IMR-90 (cell line): Measurements from ENCODE around the gene SLC1A1. TPM values are rescaled to one million over a fixed set of nuclear protein-coding genes. Genes with fewer than 3 reads are reported as not detected.
"Not testable (repeated sequence)": the region's sequence is repeated elsewhere in the genome, so short reads cannot be mapped to it uniquely, and the experiment has no call there.

Experiments
- ATAC-seq: fragments of 200-7000 bp; cut with Tn5 transposase; 2 replicates; pipeline ENCODE4 v1.9.1; 2020; ENCODE audit warnings: low read depth, mild to moderate bottlenecking, moderate library complexity
- BruUV-seq: library from RNA; stranded (reverse); fragments of 400-500 nt; replicated peaks from 2 replicates; lab custom pipeline; 2021; lab: Mats Ljungman, UMichigan
- CTCF ChIA-PET: fragments of 300-600 bp; formaldehyde crosslinking; extraction: SDS; loops from one replicate; lab custom pipeline; 2021; ENCODE audit warnings: antibody characterized with exemption; lab: Yijun Ruan, JAX
- POLR2A ChIA-PET: fragments of 300-600 bp; sonication (Branson Sonifier 250); formaldehyde crosslinking; loops from one replicate; lab custom pipeline; 2022; ENCODE audit warnings: antibody characterized with exemption; ENCODE audit not compliant: unreplicated experiment; lab: Charles Lee
- DNase-seq: peaks from one replicate; pipeline ENCODE4 v3.0.0; 2013
- H2AFZ ChIP-seq: replicated peaks from 2 replicates; pipeline ENCODE3; 2013; ENCODE audit warnings: low read length, mild to moderate bottlenecking; ENCODE audit not compliant: poor library complexity
- H2AK5ac ChIP-seq: 2 replicates; pipeline ENCODE4 v1.6.1; 2013; ENCODE audit warnings: low read depth, low read length, inconsistent platforms
- H2AK9ac ChIP-seq: replicated peaks from 2 replicates; pipeline ENCODE3; 2013; ENCODE audit warnings: mild to moderate bottlenecking, low read depth, low read length, moderate library complexity; ENCODE audit not compliant: poor library complexity
- H2BK120ac ChIP-seq: 2 replicates; pipeline ENCODE4 v1.6.1; 2013; ENCODE audit warnings: low read depth, low read length, inconsistent platforms
- H2BK15ac ChIP-seq: 3 replicates; pipeline ENCODE4 v1.6.1; 2013; ENCODE audit warnings: low read depth, low read length, inconsistent platforms
- H2BK20ac ChIP-seq: 2 replicates; pipeline ENCODE4 v1.6.1; 2013; ENCODE audit warnings: low read depth, mild to moderate bottlenecking, inconsistent platforms, low read length, moderate library complexity
- H2BK5ac ChIP-seq: 2 replicates; pipeline ENCODE4 v1.6.1; 2013; ENCODE audit warnings: mild to moderate bottlenecking, low read depth, low read length, inconsistent platforms; ENCODE audit not compliant: poor library complexity, severe bottlenecking
- H3K14ac ChIP-seq: replicated peaks from 2 replicates; pipeline ENCODE4 v1.6.1; 2013; ENCODE audit warnings: low read depth, low read length, inconsistent platforms
- H3K18ac ChIP-seq: 2 replicates; pipeline ENCODE4 v1.6.1; 2013; ENCODE audit warnings: low read depth, low read length, control low read depth
- H3K23ac ChIP-seq: 2 replicates; pipeline ENCODE4 v1.6.1; 2013; ENCODE audit warnings: low read depth, low read length, inconsistent platforms
- H3K27ac ChIP-seq: 2 replicates; pipeline ENCODE4 v1.5.1; 2013; ENCODE audit warnings: mild to moderate bottlenecking, control low read depth, low read length; ENCODE audit not compliant: insufficient read depth
- H3K27me3 ChIP-seq: 2 replicates; pipeline ENCODE4 v1.6.1; 2013; ENCODE audit warnings: low read length; ENCODE audit not compliant: control insufficient read depth, insufficient read depth
- H3K36me3 ChIP-seq: 2 replicates; pipeline ENCODE4 v1.6.1; 2013; ENCODE audit warnings: low read length, mixed read lengths; ENCODE audit not compliant: control insufficient read depth, insufficient read depth
- H3K4ac ChIP-seq: 2 replicates; pipeline ENCODE4 v1.6.1; 2013; ENCODE audit warnings: low read depth, low read length, inconsistent platforms
- H3K4me1 ChIP-seq: 2 replicates; pipeline ENCODE4 v1.6.1; 2013; ENCODE audit warnings: low read length, mixed read lengths; ENCODE audit not compliant: control insufficient read depth, insufficient read depth
- H3K4me2 ChIP-seq: 2 replicates; pipeline ENCODE4 v1.6.1; 2013; ENCODE audit warnings: low read depth, mild to moderate bottlenecking, control low read depth, low read length, moderate library complexity
- H3K4me3 ChIP-seq: 2 replicates; pipeline ENCODE4 v1.5.1; 2013; ENCODE audit warnings: low read depth, mild to moderate bottlenecking, control low read depth, low read length, moderate library complexity; ENCODE audit not compliant: insufficient read depth
- H3K56ac ChIP-seq: 2 replicates; pipeline ENCODE4 v1.6.1; 2013; ENCODE audit warnings: low read length, inconsistent platforms; ENCODE audit not compliant: insufficient read depth; ENCODE audit errors: extremely low read depth
- H3K79me1 ChIP-seq, 2 experiments: 2 replicates each; pipeline ENCODE4 v1.6.1; 2013; ENCODE audit warnings: low read length in 2 of 2, inconsistent platforms in 1 of 2, low read depth in 1 of 2
- H3K9ac ChIP-seq: 2 replicates; pipeline ENCODE4 v1.6.1; 2013; ENCODE audit warnings: low read depth, low read length, control low read depth
- H3K9me1 ChIP-seq: 2 replicates; pipeline ENCODE4 v1.6.1; 2013; ENCODE audit warnings: low read length, inconsistent platforms; ENCODE audit not compliant: insufficient read depth
- H3K9me3 ChIP-seq: 2 replicates; pipeline ENCODE4 v1.6.1; 2013; ENCODE audit warnings: low read length; ENCODE audit not compliant: control insufficient read depth, insufficient read depth
- H4K20me1 ChIP-seq: 2 replicates; pipeline ENCODE4 v1.6.1; 2013; ENCODE audit warnings: low read length, inconsistent platforms; ENCODE audit not compliant: insufficient read depth
- H4K5ac ChIP-seq: 2 replicates; pipeline ENCODE4 v1.6.1; 2013; ENCODE audit warnings: mild to moderate bottlenecking, low read depth, low read length, control low read depth
- H4K8ac ChIP-seq, 2 experiments: 2 replicates each; pipeline ENCODE4 v1.6.1; 2013; ENCODE audit warnings: low read depth in 2 of 2, low read length in 2 of 2, control low read depth in 1 of 2, inconsistent platforms in 1 of 2
- H4K91ac ChIP-seq: 2 replicates; pipeline ENCODE4 v1.6.1; 2013; ENCODE audit warnings: low read depth, low read length, inconsistent platforms; ENCODE audit not compliant: insufficient read depth
- FOS ChIP-seq: fragments of 150-350 bp; IDR thresholded peaks from 2 replicates; pipeline ENCODE4 v1.6.1; 2016; ENCODE audit warnings: low read depth, low read length
- MAFK ChIP-seq: IDR thresholded peaks from 2 replicates; pipeline ENCODE4 v1.6.1; 2012; ENCODE audit warnings: low read depth, low read length, improper control_type of control experiment
- WGBS, 2 experiments: methylation state at CpG; one replicate each; pipeline versions ENCODE4 v1.1.5 to v1.1.7; 2013; ENCODE audit warnings: missing lambda C conversion rate in 2 of 2; ENCODE audit not compliant: insufficient read length in 1 of 2; ENCODE audit errors: extremely low coverage in 2 of 2; 5-methylcytosine and 5-hydroxymethylcytosine counted together
- dilution Hi-C: fragments of 300-500 bp; cut with HindIII; formaldehyde crosslinking; loops from one replicate; pipeline ENCODE4 v1.14.3; 2018; ENCODE audit warnings: low sequenced_read_pairs; ENCODE audit not compliant: unreplicated experiment
- in situ Hi-C: fragments of 300-500 bp; cut with MboI; formaldehyde crosslinking; loops from 3 replicates; pipeline ENCODE4 v1.14.3; 2019; ENCODE audit warnings: low sequenced_read_pairs, inconsistent platforms, mixed read lengths
- intact Hi-C: fragments of 100-400 bp; cut with micrococcal nuclease; formaldehyde crosslinking; loops from 2 replicates; pipeline ENCODE4 v1.10.0; 2022
- polyA plus RNA-seq, 3 experiments: library from polyadenylated mRNA; depleted of rRNA; stranded (reverse); fragments of >200 nt; gene quantifications; 2 replicates each; pipeline ENCODE4 v1.2.3, GENCODE V29; 2012; ENCODE audit warnings: low replicate concordance in 1 of 3
- total RNA-seq: library from RNA; depleted of rRNA; stranded (reverse); fragments of >200 nt; gene quantifications from 2 replicates; pipeline ENCODE4 v1.2.3, GENCODE V29; 2012

Gene SLC1A1
- total and polyA plus RNA-seq, 2 of the 4 experiments (the other 2 are of a cell fraction): 2.2 to 4.1 TPM

DNA sequence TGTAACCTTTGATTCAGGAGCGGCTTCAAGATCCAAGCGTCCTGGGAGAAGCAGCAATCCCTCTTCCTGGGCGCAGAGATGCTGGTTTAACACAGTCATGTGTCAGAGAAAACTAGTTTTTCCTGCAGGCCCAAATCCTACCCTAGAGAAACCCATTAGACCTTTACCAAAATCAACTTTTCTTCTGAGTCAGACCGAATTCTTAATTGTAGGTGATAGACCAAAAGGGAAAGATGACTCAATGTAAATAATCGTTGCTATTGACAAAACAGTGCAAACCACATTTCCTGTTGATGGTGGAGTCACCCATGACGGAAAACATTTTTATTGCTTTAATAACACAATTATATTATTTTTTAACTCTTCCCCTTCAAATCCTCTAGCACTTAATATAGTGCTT lies 40.1 kb downstream of the SLC1A1 start:
- Histone ChIP-seq H4K91ac (no peak overlapping the region), H4K8ac (no peak overlapping the region), H3K36me3 (no peaks in the 10 kb centered on the region), H3K79me1 (no peaks in the 10 kb centered on the region), H3K4me3 (no peak overlapping the region), H3K23ac (no peak overlapping the region), H3K4me1 (no peaks in the 10 kb centered on the region), H3K4ac (no peak overlapping the region), H2BK20ac (no peak overlapping the region), H4K5ac (no peak overlapping the region), H3K18ac (no peak overlapping the region), H2BK15ac (no peak overlapping the region), H2BK120ac (no peak overlapping the region), H3K56ac (no peak overlapping the region), H4K20me1 (no peaks in the 10 kb centered on the region), H3K14ac (no peak overlapping the region), H3K4me2 (no peak overlapping the region), H3K27ac (no peak overlapping the region), H3K9ac (no peak overlapping the region), H3K9me3 (0 out of 2 replicates have a peak, but pooled peaks cover 4% of the 10 kb centered on the region), H2BK5ac (no peak overlapping the region), H2AK9ac (no peak overlapping the region), H2AFZ (no peak overlapping the region), H2AK5ac (no peak overlapping the region), H3K9me1 (no peaks in the 10 kb centered on the region), H3K27me3 (no peaks in the 10 kb centered on the region)
- DNase-seq (no peak), ATAC-seq (no peak)
- BruUV-seq: no TSS peak
- CTCF ChIA-PET: no interaction called here
- in situ Hi-C loops: no loop called here
- POLR2A ChIA-PET: no interaction called here
- intact Hi-C loops: no loop called here
- no CpG with 5 or more reads among the region's 6 CpGs for WGBS, 2 experiments
- 0 out of 2 replicates have a peak, but pooled peaks have one; percentile 16 for TF ChIP-seq FOS
- TF ChIP-seq MAFK: no peak
- dilution Hi-C loops: no loop called here

DNA sequence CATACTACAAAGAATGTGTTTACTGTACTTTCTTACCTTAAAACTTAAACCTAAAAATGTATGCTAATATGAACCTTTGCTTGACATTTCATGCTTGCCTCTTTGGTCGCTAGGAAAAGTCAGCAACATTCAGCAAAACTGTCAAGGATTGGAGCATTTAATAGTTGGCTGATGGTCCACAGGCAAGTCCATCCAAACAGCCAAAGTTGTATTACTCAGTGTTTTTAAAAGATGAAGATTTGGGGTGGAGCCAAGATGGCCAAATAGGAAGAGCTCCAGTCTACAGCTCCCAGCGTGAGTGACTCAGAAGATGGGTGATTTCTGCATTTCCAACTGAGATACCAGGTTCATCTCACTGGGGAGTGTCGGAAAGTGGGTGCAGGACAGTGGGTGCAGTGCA lies 40.6 kb downstream of the SLC1A1 start:
- DNase-seq, H3K9me3 ChIP-seq, H3K56ac ChIP-seq, H3K4me3 ChIP-seq, H2BK20ac ChIP-seq, H4K20me1 ChIP-seq, H3K4me1 ChIP-seq, H2AK5ac ChIP-seq, CTCF ChIA-PET, H3K4ac ChIP-seq, H4K8ac ChIP-seq, H3K23ac ChIP-seq, H2BK5ac ChIP-seq, in situ Hi-C loops, H3K79me1 ChIP-seq, H4K5ac ChIP-seq, H3K27ac ChIP-seq, H3K9me1 ChIP-seq, H2BK15ac ChIP-seq, H2BK120ac ChIP-seq, H2AK9ac ChIP-seq, H3K4me2 ChIP-seq, H2AFZ ChIP-seq, BruUV-seq, H3K36me3 ChIP-seq, intact Hi-C loops, dilution Hi-C loops, H3K9ac ChIP-seq, H3K14ac ChIP-seq, POLR2A ChIA-PET, H4K91ac ChIP-seq, H3K18ac ChIP-seq, H3K27me3 ChIP-seq: not testable (repeated sequence)
- 40% methylated on average over 1 of the region's 3 CpGs; no CpG with 5 or more reads in 1 of the 2 experiments for WGBS, 2 experiments
- peak; percentile 29; the same call in 1 of the 2 replicates for ATAC-seq
